ENCODE data around the gene DNMBP. TPM values are rescaled to one million over a fixed set of nuclear protein-coding genes. Genes with fewer than 3 reads are reported as not detected.

The DNMBP gene
- total RNA-seq, 4 donors from 2014 or later = 11.7 to 17.4 (median 13.4) TPM

DNA sequence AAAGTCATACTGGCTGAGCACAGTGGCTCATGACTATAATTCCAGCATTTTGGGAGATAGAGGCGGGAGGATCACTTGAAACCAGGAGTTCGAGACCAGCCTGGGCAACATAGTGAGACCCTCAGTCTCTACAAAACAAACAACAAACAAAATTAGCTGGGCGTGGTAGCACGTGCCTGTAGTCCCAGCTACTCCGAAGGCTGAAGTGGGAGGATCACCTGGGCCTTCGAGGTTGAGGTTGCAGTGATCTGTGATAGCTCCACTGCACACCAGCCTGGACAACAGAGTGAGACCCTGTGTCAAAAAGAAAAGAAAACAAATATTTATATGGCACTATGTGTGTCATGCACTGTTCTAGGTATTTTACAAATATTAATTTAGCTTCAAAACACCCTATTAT, 94.3 kb downstream of the DNMBP start:
- Histone ChIP-seq H3K27ac (peak overlapping the region in 1 of 3 donors; percentile 82), H3K4me3 (replicated peaks in 1 of 3) (no peak overlapping the region), H3K36me3 (no peaks in the 10 kb centered on the region), H3K27me3 (no peaks in the 10 kb centered on the region), H3K9me3 (no peaks in the 10 kb centered on the region), H3K4me1 (peaks cover 28 to 30% of the 10 kb centered on the region in 2 donors)
- DNase-seq = no peak
- TF ChIP-seq, protein P1, sequence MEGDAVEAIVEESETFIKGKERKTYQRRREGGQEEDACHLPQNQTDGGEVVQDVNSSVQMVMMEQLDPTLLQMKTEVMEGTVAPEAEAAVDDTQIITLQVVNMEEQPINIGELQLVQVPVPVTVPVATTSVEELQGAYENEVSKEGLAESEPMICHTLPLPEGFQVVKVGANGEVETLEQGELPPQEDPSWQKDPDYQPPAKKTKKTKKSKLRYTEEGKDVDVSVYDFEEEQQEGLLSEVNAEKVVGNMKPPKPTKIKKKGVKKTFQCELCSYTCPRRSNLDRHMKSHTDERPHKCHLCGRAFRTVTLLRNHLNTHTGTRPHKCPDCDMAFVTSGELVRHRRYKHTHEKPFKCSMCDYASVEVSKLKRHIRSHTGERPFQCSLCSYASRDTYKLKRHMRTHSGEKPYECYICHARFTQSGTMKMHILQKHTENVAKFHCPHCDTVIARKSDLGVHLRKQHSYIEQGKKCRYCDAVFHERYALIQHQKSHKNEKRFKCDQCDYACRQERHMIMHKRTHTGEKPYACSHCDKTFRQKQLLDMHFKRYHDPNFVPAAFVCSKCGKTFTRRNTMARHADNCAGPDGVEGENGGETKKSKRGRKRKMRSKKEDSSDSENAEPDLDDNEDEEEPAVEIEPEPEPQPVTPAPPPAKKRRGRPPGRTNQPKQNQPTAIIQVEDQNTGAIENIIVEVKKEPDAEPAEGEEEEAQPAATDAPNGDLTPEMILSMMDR (IDR thresholded peaks at IDR 0.05) = no peak
- TF ChIP-seq POLR2A (IDR thresholded peaks at IDR 0.05) = no peak
- WGBS, 2 donors = 95 to 99% methylated on average over 6 of the region's 6 CpGs
- intact Hi-C loops (cut with DNase I) = no loop called here

DNA sequence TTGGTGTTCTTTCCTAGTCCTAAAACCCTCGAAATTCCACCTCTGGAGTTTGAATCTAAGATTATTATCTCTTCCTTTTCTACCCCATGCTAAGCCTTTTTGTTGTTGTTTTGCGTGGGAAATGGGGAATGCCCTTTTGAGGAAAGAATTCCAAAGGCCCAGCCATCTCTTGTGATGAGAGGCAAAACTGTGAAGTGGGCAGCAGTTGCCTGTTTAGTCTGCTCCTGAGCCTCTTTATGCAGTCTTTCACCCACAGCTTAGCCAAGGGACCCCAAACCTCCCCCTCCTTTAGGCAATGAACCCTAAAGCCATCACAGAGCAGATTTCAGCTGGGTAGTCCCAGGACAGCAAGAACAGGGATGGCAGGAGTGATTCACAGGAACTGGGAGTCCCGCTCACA, 95.5 kb downstream of the DNMBP start:
- intact Hi-C loops (cut with DNase I) = no loop called here
- peaks cover 28 to 30% of the 10 kb centered on the region in 2 donors for H3K4me1 ChIP-seq
- no peaks in the 10 kb centered on the region for H3K27me3 ChIP-seq
- no peak for DNase-seq
- TF ChIP-seq POLR2A (IDR thresholded peaks at IDR 0.05) = no peak
- TF ChIP-seq, protein P1 (IDR thresholded peaks at IDR 0.05) = no peak
- H3K4me3 ChIP-seq (replicated peaks in 1 of 3) = no peak overlapping the region
- no peaks in the 10 kb centered on the region for H3K9me3 ChIP-seq
- WGBS, 2 donors = 52 to 65% methylated on average over 3 of the region's 3 CpGs
- H3K36me3 ChIP-seq = no peaks in the 10 kb centered on the region
- H3K27ac ChIP-seq = peak overlapping the region in 1 of 3 donors; percentile 61

DNA sequence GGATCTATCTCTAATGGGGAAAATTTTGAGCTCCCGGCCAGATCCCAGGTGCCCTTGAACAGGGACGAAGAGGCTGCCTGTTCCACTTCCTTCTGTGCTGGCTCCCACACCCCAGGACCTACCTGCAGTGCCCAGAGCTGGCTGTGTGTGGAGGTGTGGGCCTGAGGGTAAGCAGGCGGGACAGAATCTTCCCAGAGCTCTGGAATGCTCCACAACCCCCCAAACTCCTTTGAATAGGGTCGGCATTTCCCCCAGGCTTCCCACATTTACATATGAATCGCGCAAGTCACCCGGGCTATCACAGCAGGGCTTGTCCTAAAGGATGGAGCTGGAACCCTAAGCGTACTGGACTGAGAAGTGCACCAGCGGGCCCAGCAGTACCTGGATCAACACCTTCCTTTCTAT, 95.9 kb downstream of the DNMBP start:
- Histone ChIP-seq H3K27me3 (no peaks in the 10 kb centered on the region), H3K27ac (peak overlapping the region in 2 of 3 donors; percentile 20 to 61), H3K36me3 (no peaks in the 10 kb centered on the region), H3K4me3 (replicated peaks in 1 of 3) (no peak overlapping the region), H3K9me3 (no peaks in the 10 kb centered on the region), H3K4me1 (peaks cover 28 to 30% of the 10 kb centered on the region in 2 donors)
- WGBS, 2 donors = 47 to 56% methylated on average over 9 of the region's 9 CpGs
- DNase-seq = peak; percentile 54 to 60
- intact Hi-C loops (cut with DNase I) = no loop called here
- no peak for TF ChIP-seq POLR2A (IDR thresholded peaks at IDR 0.05)
- TF ChIP-seq, protein P1 (IDR thresholded peaks at IDR 0.05) = peak in 3 of 6 experiments; percentile 40 to 51 (median 43)

DNA sequence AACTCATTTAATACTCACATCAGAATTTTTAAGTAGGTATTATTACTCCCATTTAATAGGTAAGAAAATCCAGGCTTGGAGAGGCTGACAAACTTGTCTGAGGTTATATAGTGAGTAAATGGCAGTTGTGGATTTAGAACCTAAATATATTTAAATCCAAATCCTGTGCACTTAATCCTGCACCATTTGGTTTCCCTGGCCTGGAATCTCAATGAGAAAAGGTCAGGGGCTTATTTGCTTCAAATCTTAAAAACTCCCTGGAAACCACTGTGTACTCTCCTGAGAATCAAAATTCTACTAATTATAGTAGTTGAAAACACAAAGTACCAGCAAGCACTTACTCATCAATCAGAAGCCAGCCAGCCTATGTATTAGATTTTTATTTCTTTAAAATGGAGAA, 97.7 kb downstream of the DNMBP start:
- H3K4me3 ChIP-seq (replicated peaks in 1 of 3) = no peak overlapping the region
- peaks cover 4 to 6% of the 10 kb centered on the region in 2 donors for H3K36me3 ChIP-seq
- no peaks in the 10 kb centered on the region for H3K27me3 ChIP-seq
- DNase-seq = no peak
- H3K27ac ChIP-seq = no peak overlapping the region
- intact Hi-C loops (cut with DNase I) = no loop called here
- TF ChIP-seq, protein P1 (IDR thresholded peaks at IDR 0.05) = no peak
- TF ChIP-seq POLR2A (IDR thresholded peaks at IDR 0.05) = no peak
- H3K9me3 ChIP-seq = no peaks in the 10 kb centered on the region
- H3K4me1 ChIP-seq = peaks cover 14 to 21% of the 10 kb centered on the region in 2 donors

DNA sequence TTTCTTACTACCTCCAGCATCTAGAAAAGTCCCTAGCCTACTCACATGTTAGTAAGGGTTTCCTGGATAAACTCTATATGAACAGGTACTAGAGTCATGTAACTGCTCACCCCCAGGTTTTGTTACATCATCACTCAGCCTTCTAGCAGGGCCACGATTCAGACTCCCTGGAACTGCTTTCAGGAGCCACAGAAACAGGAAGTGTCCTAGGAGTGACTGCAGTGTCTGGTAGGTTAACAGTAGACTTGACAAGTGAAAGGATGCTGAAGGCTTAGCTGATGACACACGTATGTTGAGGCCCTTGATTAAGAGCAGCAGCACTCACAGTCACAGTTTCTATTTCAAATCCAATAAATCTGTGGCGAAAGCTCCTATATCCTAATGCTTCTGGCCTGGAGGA, 101.2 kb downstream of the DNMBP start:
- intact Hi-C loops (cut with DNase I) = no loop called here
- TF ChIP-seq, protein P1 (IDR thresholded peaks at IDR 0.05) = no peak
- no peak for TF ChIP-seq POLR2A (IDR thresholded peaks at IDR 0.05)
- Histone ChIP-seq H3K36me3 (peaks cover 14 to 16% of the 10 kb centered on the region in 2 donors), H3K9me3 (no peaks in the 10 kb centered on the region), H3K27ac (no peak overlapping the region), H3K4me1 (peaks cover 1 to 7% of the 10 kb centered on the region in 2 donors), H3K4me3 (replicated peaks in 1 of 3) (no peak overlapping the region), H3K27me3 (no peaks in the 10 kb centered on the region)
- 83 to 93% methylated on average over 3 of the region's 3 CpGs for WGBS, 2 donors
- no peak for DNase-seq

All from thyroid gland (tissue), 4 donors.